Trophoblast cell (in vitro differentiated cells and primary cell): ENCODE measurements around the gene MIB1.

Source experiments
- DNase-seq, 2 donors: peaks; one replicate each; pipeline ENCODE4 v3.0.0-alpha.2; 2016
- H2AFZ ChIP-seq: 2 replicates; pipeline ENCODE4 v1.6.1; 2013; ENCODE audit warnings: low read length, moderate library complexity, mild to moderate bottlenecking; ENCODE audit not compliant: insufficient read depth, poor library complexity
- H2AK5ac ChIP-seq: 2 replicates; pipeline ENCODE4 v1.6.1; 2013; ENCODE audit warnings: mild to moderate bottlenecking, low read length
- H2BK120ac ChIP-seq: 2 replicates; pipeline ENCODE4 v1.6.1; 2013; ENCODE audit warnings: low read length, mild to moderate bottlenecking, moderate library complexity; ENCODE audit not compliant: insufficient read depth, poor library complexity
- H2BK12ac ChIP-seq: 2 replicates; pipeline ENCODE4 v1.6.1; 2013; ENCODE audit warnings: mild to moderate bottlenecking, low read length, moderate library complexity
- H2BK5ac ChIP-seq: 2 replicates; pipeline ENCODE4 v1.6.1; 2013; ENCODE audit warnings: low read length, low read depth, moderate library complexity, mild to moderate bottlenecking; ENCODE audit not compliant: poor library complexity
- H3K14ac ChIP-seq: 2 replicates; pipeline ENCODE4 v1.6.1; 2013; ENCODE audit warnings: mild to moderate bottlenecking, low read length
- H3K18ac ChIP-seq: 2 replicates; pipeline ENCODE4 v1.6.1; 2013; ENCODE audit warnings: mild to moderate bottlenecking, low read length
- H3K23ac ChIP-seq: 2 replicates; pipeline ENCODE4 v1.6.1; 2013; ENCODE audit warnings: low read length
- H3K27ac ChIP-seq: 2 replicates; pipeline ENCODE4 v1.5.1; 2013; ENCODE audit warnings: low read depth, mild to moderate bottlenecking, inconsistent platforms, low read length, moderate library complexity
- H3K27me3 ChIP-seq: 2 replicates; pipeline ENCODE4 v1.6.1; 2013; ENCODE audit warnings: inconsistent platforms, mild to moderate bottlenecking, low read length, moderate library complexity; ENCODE audit not compliant: insufficient read depth
- H3K36me3 ChIP-seq, 2 experiments: 1 replicate in 1 of 2; 2 replicates in 1 of 2; pipeline ENCODE4 v1.6.1; 2013; ENCODE audit warnings: low read length in 2 of 2, mild to moderate bottlenecking in 2 of 2, moderate library complexity in 1 of 2; ENCODE audit not compliant: insufficient read depth in 2 of 2, control insufficient read depth in 1 of 2
- H3K4ac ChIP-seq: 2 replicates; pipeline ENCODE4 v1.6.1; 2013; ENCODE audit warnings: low read depth, mild to moderate bottlenecking, low read length, moderate library complexity
- H3K4me1 ChIP-seq, 2 experiments: 1 replicate in 1 of 2; 2 replicates in 1 of 2; pipeline ENCODE4 v1.6.1; 2013; ENCODE audit warnings: low read length in 2 of 2, mild to moderate bottlenecking in 2 of 2, moderate library complexity in 1 of 2; ENCODE audit not compliant: insufficient read depth in 2 of 2, control insufficient read depth in 1 of 2
- H3K4me2 ChIP-seq: 2 replicates; pipeline ENCODE4 v1.6.1; 2013; ENCODE audit warnings: inconsistent platforms, mild to moderate bottlenecking, low read length, moderate library complexity
- H3K4me3 ChIP-seq: 2 replicates; pipeline ENCODE4 v1.5.1; 2013; ENCODE audit warnings: mild to moderate bottlenecking, low read depth, low read length, inconsistent platforms
- H3K79me1 ChIP-seq: one replicate; pipeline ENCODE4 v1.6.1; 2013; ENCODE audit warnings: low read length
- H3K79me2 ChIP-seq: 2 replicates; pipeline ENCODE4 v1.6.1; 2013; ENCODE audit warnings: low read length, mild to moderate bottlenecking; ENCODE audit not compliant: control insufficient read depth, insufficient read depth, poor library complexity
- H3K9ac ChIP-seq: 2 replicates; pipeline ENCODE4 v1.6.1; 2013; ENCODE audit warnings: mild to moderate bottlenecking, low read length
- H3K9me3 ChIP-seq: 2 replicates; pipeline ENCODE4 v1.6.1; 2013; ENCODE audit warnings: low read depth, mild to moderate bottlenecking, control low read depth, inconsistent platforms, low read length; ENCODE audit not compliant: insufficient read depth
- H4K12ac ChIP-seq: 2 replicates; pipeline ENCODE4 v1.6.1; 2013; ENCODE audit warnings: low read depth, mild to moderate bottlenecking, low read length, moderate library complexity
- H4K8ac ChIP-seq: 2 replicates; pipeline ENCODE4 v1.6.1; 2013; ENCODE audit warnings: low read depth, mild to moderate bottlenecking, low read length, moderate library complexity
- H4K91ac ChIP-seq: one replicate; pipeline ENCODE4 v1.6.1; 2013; ENCODE audit warnings: low read depth, mild to moderate bottlenecking, low read length, moderate library complexity
- WGBS: extraction: QIAGEN DNeasy Blood & Tissue Kit; methylation state at CpG from one replicate; pipeline ENCODE4 v1.1.7; 2013; ENCODE audit warnings: missing lambda C conversion rate; ENCODE audit not compliant: insufficient read length, insufficient coverage; ENCODE audit errors: extremely low coverage; 5-methylcytosine and 5-hydroxymethylcytosine counted together

MIB1 gene

GRCh38 chr18:21833604-21834298 is 93.2 kb downstream of the MIB1 start:
- Histone ChIP-seq H3K4ac (no peak overlapping the region), H3K23ac (peak overlapping the region; percentile 50), H2BK120ac (no peak overlapping the region), H3K27ac (no peak overlapping the region), H2AFZ (no peak overlapping the region), H4K8ac (no peak overlapping the region), H3K36me3 (peaks cover 0 to 3% of the 10 kb centered on the region in 2 experiments), H4K91ac (no peak overlapping the region), H3K79me2 (no peaks in the 10 kb centered on the region), H3K18ac (peak overlapping the region; percentile 5), H3K27me3 (no peaks in the 10 kb centered on the region), H4K12ac (no peak overlapping the region), H3K9me3 (no peaks in the 10 kb centered on the region), H2BK12ac (no peak overlapping the region), H3K4me2 (no peak overlapping the region), H3K9ac (no peak overlapping the region), H3K4me1 (peaks cover 0 to 2% of the 10 kb centered on the region in 2 experiments), H2BK5ac (no peak overlapping the region), H3K14ac (no peak overlapping the region), H2AK5ac (no peak overlapping the region), H3K79me1 (no peaks in the 10 kb centered on the region), H3K4me3 (no peak overlapping the region)
- DNase-seq: no peak
- no CpG with 5 or more reads among the region's 4 CpGs for WGBS

GRCh38 chr18:21834299-21834660 is 93.7 kb downstream of the MIB1 start:
- WGBS: no CpG with 5 or more reads among the region's 3 CpGs
- Histone ChIP-seq H3K79me2 (no peaks in the 10 kb centered on the region), H3K27ac (no peak overlapping the region), H4K8ac (no peak overlapping the region), H3K4ac (no peak overlapping the region), H3K18ac (no peak overlapping the region), H3K27me3 (no peaks in the 10 kb centered on the region), H3K79me1 (no peaks in the 10 kb centered on the region), H3K4me3 (no peak overlapping the region), H2AK5ac (no peak overlapping the region), H3K9ac (no peak overlapping the region), H3K36me3 (peaks cover 0 to 3% of the 10 kb centered on the region in 2 experiments), H3K4me2 (no peak overlapping the region), H4K91ac (no peak overlapping the region), H3K9me3 (no peaks in the 10 kb centered on the region), H2BK12ac (no peak overlapping the region), H2BK5ac (no peak overlapping the region), H2BK120ac (no peak overlapping the region), H3K23ac (no peak overlapping the region), H2AFZ (no peak overlapping the region), H3K14ac (no peak overlapping the region), H4K12ac (no peak overlapping the region), H3K4me1 (peaks cover 0 to 2% of the 10 kb centered on the region in 2 experiments)
- no peak for DNase-seq

GRCh38 chr18:21841570-21841969 is 101.0 kb downstream of the MIB1 start:
- Histone ChIP-seq H3K36me3 (peaks cover 13 to 16% of the 10 kb centered on the region in 2 experiments), H4K91ac (no peak overlapping the region), H3K9me3 (no peaks in the 10 kb centered on the region), H3K4me2 (no peak overlapping the region), H2BK12ac (no peak overlapping the region), H2AFZ (no peak overlapping the region), H3K79me1 (no peaks in the 10 kb centered on the region), H4K12ac (no peak overlapping the region), H3K4ac (no peak overlapping the region), H3K4me3 (no peak overlapping the region), H2BK5ac (no peak overlapping the region), H4K8ac (no peak overlapping the region), H2BK120ac (no peak overlapping the region), H2AK5ac (no peak overlapping the region), H3K27ac (no peak overlapping the region), H3K14ac (no peak overlapping the region), H3K79me2 (no peaks in the 10 kb centered on the region), H3K18ac (no peak overlapping the region), H3K4me1 (no peaks in the 10 kb centered on the region), H3K9ac (no peak overlapping the region), H3K23ac (no peak overlapping the region), H3K27me3 (no peaks in the 10 kb centered on the region)
- no peak for DNase-seq
- WGBS: no CpG with 5 or more reads among the region's 1 CpG

- Histone ChIP-seq H3K27ac (no peak overlapping the region), H3K9ac (no peak overlapping the region), H2AK5ac (no peak overlapping the region), H3K23ac (no peak overlapping the region), H2BK120ac (no peak overlapping the region), H4K12ac (no peak overlapping the region), H3K14ac (no peak overlapping the region), H3K9me3 (no peaks in the 10 kb centered on the region), H3K4ac (no peak overlapping the region), H3K4me2 (no peak overlapping the region), H3K4me3 (no peak overlapping the region), H3K79me1 (no peaks in the 10 kb centered on the region), H3K79me2 (no peaks in the 10 kb centered on the region), H2AFZ (no peak overlapping the region), H3K18ac (no peak overlapping the region), H3K36me3 (peaks cover 17 to 19% of the 10 kb centered on the region in 2 experiments), H3K27me3 (no peaks in the 10 kb centered on the region), H4K91ac (no peak overlapping the region), H4K8ac (no peak overlapping the region), H2BK12ac (no peak overlapping the region), H2BK5ac (no peak overlapping the region), H3K4me1 (no peaks in the 10 kb centered on the region)
- no CpG with 5 or more reads among the region's 2 CpGs for WGBS
- no peak for DNase-seq
Observed at GRCh38 chr18:21843341-21843740, 102.7 kb downstream of the MIB1 start.
